K562 treated with DMSO at 1 percent for 24 hours (cell line): ENCODE measurements around the gene NHLH2. TPM values are rescaled to one million over a fixed set of nuclear protein-coding genes. Genes with fewer than 3 reads are reported as not detected.

Source experiments
- total RNA-seq: library from RNA; unstranded; fragments of 300-600 nt; gene quantifications from 2 replicates; pipeline ENCODE4 v1.2.3, GENCODE V29; 2022; ENCODE audit warnings: low read depth; ENCODE audit not compliant: insufficient read depth

NHLH2 gene
- total RNA-seq: not detected in 2 replicates

GRCh38 chr1:115840605-115841460, at the start of gene NHLH2:
TSS of gene NHLH2 (minus strand) at chr1:115841126. CDS start at chr1:115838372, 2,754 bp downstream.

Other genes with a start within 250 kb of the NHLH2 start
- gene VANGL1, start 199.2 kb downstream of the NHLH2 start, total RNA-seq: 10.0 and 10.3 TPM in 2 replicates
- gene CASQ2, start 72.4 kb downstream of the NHLH2 start, total RNA-seq: not detected in 2 replicates
- gene SLC22A15, start 135.4 kb upstream of the NHLH2 start, total RNA-seq: 1.3 and 1.5 TPM in 2 replicates